ENCODE results near the gene CBLIF.
"Not testable (repeated sequence)": the region's sequence is repeated elsewhere in the genome, so short reads cannot be mapped to it uniquely, and the experiment has no call there.

CBLIF gene

GRCh38 chr11:59800390-59801025, 44.8 kb downstream of the CBLIF start:
- no peak for TF ChIP-seq CTCF (IDR thresholded peaks at IDR 0.05; ENCODE audit: insufficient read depth, missing control alignments)
- FAIRE-seq (no peak), DNase-seq (ENCODE audit: insufficient read length, low spot score) (no peak)

- no peak for FAIRE-seq
- TF ChIP-seq CTCF (IDR thresholded peaks at IDR 0.05; ENCODE audit: insufficient read depth, missing control alignments), result no peak
- DNase-seq (ENCODE audit: insufficient read length, low spot score), result no peak
Observed at GRCh38 chr11:59794417-59794816, 50.9 kb downstream of the CBLIF start.

- DNase-seq (ENCODE audit: insufficient read length, low spot score) (no peak), FAIRE-seq (no peak)
- TF ChIP-seq CTCF (IDR thresholded peaks at IDR 0.05; ENCODE audit: insufficient read depth, missing control alignments), result no peak
Observed at GRCh38 chr11:59792507-59792906, 52.8 kb downstream of the CBLIF start.

GRCh38 chr11:59791639-59792038, 53.7 kb downstream of the CBLIF start:
- no peak for TF ChIP-seq CTCF (IDR thresholded peaks at IDR 0.05; ENCODE audit: insufficient read depth, missing control alignments)
- DNase-seq (ENCODE audit: insufficient read length, low spot score), result no peak
- FAIRE-seq, result no peak

GRCh38 chr11:59787816-59788215, 57.5 kb downstream of the CBLIF start:
- TF ChIP-seq CTCF (IDR thresholded peaks at IDR 0.05; ENCODE audit: insufficient read depth, missing control alignments), result no peak
- DNase-seq (ENCODE audit: insufficient read length, low spot score) (no peak), FAIRE-seq (no peak)

GRCh38 chr11:59787255-59787588, 58.1 kb downstream of the CBLIF start:
- no peak for DNase-seq (ENCODE audit: insufficient read length, low spot score)
- no peak for FAIRE-seq
- no peak for TF ChIP-seq CTCF (IDR thresholded peaks at IDR 0.05; ENCODE audit: insufficient read depth, missing control alignments)

- FAIRE-seq, result no peak
- no peak for TF ChIP-seq CTCF (IDR thresholded peaks at IDR 0.05; ENCODE audit: insufficient read depth, missing control alignments)
- no peak for DNase-seq (ENCODE audit: insufficient read length, low spot score)
Observed at GRCh38 chr11:59785818-59786217, 59.5 kb downstream of the CBLIF start.

- not testable (repeated sequence) for FAIRE-seq; DNase-seq (ENCODE audit: insufficient read length, low spot score)
Observed at GRCh38 chr11:59784441-59784840, 60.9 kb downstream of the CBLIF start.
